RKO (cell line): ENCODE data around the gene CCDC30.
"Not testable (repeated sequence)": the region's sequence is repeated elsewhere in the genome, so short reads cannot be mapped to it uniquely, and the experiment has no call there.

Experiments
- DNase-seq: peaks from one replicate; pipeline ENCODE4 v3.0.0-alpha.2; 2016; ENCODE audit warnings: low spot score

The CCDC30 gene

GRCh38 chr1:42453386-42453785, 9.7 kb upstream of the CCDC30 start:
- no peak for DNase-seq

GRCh38 chr1:42454403-42454802, 8.7 kb upstream of the CCDC30 start:
- no peak for DNase-seq

GRCh38 chr1:42456010-42456753, 6.9 kb upstream of the CCDC30 start, which contains the start of the genes PPCS and ZMYND12:
PPCS (plus strand) TSS chr1:42456543; CDS start chr1:42456566, 23 bp downstream.
ZMYND12 (minus strand) TSS chr1:42456022; CDS start chr1:42455997, 25 bp downstream.
- DNase-seq, result peak; percentile 89

- peak; percentile 74 for DNase-seq
These were observed 6.4 kb upstream of the CCDC30 start for GRCh38 chr1:42456754-42457089.

GRCh38 chr1:42461196-42461595, 1.9 kb upstream of the CCDC30 start:
- peak; percentile 29 for DNase-seq

GRCh38 chr1:42463921-42464320, 835 bp downstream of the CCDC30 start:
- DNase-seq, result no peak

GRCh38 chr1:42466030-42466429, 2.9 kb downstream of the CCDC30 start:
- no peak for DNase-seq

GRCh38 chr1:42469727-42470126, 6.6 kb downstream of the CCDC30 start:
- DNase-seq, result no peak

- no peak for DNase-seq
These were observed 13.5 kb downstream of the CCDC30 start for GRCh38 chr1:42476605-42477004.

- DNase-seq, result not testable (repeated sequence)
These were observed 14.3 kb downstream of the CCDC30 start for GRCh38 chr1:42477354-42477753.

GRCh38 chr1:42477775-42478174, 14.7 kb downstream of the CCDC30 start:
- no peak for DNase-seq

- peak; percentile 80 for DNase-seq
These were observed 16.5 kb downstream of the CCDC30 start for GRCh38 chr1:42479621-42480020.

GRCh38 chr1:42480921-42481320, 17.8 kb downstream of the CCDC30 start:
- peak; percentile 39 for DNase-seq

- DNase-seq, result no peak
These were observed 19.6 kb downstream of the CCDC30 start for GRCh38 chr1:42482635-42483153.

- DNase-seq, result peak; percentile 94
These were observed 21.3 kb downstream of the CCDC30 start for GRCh38 chr1:42484382-42484781.

- no peak for DNase-seq
These were observed 27.2 kb downstream of the CCDC30 start for GRCh38 chr1:42490237-42490636.

- not testable (repeated sequence) for DNase-seq
These were observed 38.9 kb downstream of the CCDC30 start for GRCh38 chr1:42502031-42502430.

- no peak for DNase-seq
These were observed 41.5 kb downstream of the CCDC30 start for GRCh38 chr1:42504535-42505128.

GRCh38 chr1:42506576-42506975, 43.5 kb downstream of the CCDC30 start:
- DNase-seq, result no peak

- peak; percentile 8 for DNase-seq
These were observed 48.6 kb downstream of the CCDC30 start for GRCh38 chr1:42511581-42512155.

GRCh38 chr1:42518908-42519307, 55.8 kb downstream of the CCDC30 start:
- no peak for DNase-seq

GRCh38 chr1:42523171-42523570, 60.1 kb downstream of the CCDC30 start:
- no peak for DNase-seq

- DNase-seq, result no peak
These were observed 61.2 kb downstream of the CCDC30 start for GRCh38 chr1:42524330-42524729.
